Right renal cortex interstitium (tissue), 3 donors: Measurements from ENCODE around the gene CRIM1. TPM values are rescaled to one million over a fixed set of nuclear protein-coding genes. Genes with fewer than 3 reads are reported as not detected.

Experiments
- DNase-seq, 3 donors: peaks; one replicate each; pipeline ENCODE4 v3.0.0-alpha.2; 2013; ENCODE audit warnings: low read depth in 3 of 3, low spot score in 2 of 3
- polyA plus RNA-seq, 3 donors: library from polyadenylated mRNA; unstranded; fragments of 120-200 nt; gene quantifications; one replicate each; pipeline ENCODE4 v1.2.1, GENCODE V29; 2013; ENCODE audit not compliant: insufficient read length in 3 of 3

CRIM1 gene
- polyA plus RNA-seq, 3 donors = 91.7 to 97.3 (median 95.7) TPM

DNA sequence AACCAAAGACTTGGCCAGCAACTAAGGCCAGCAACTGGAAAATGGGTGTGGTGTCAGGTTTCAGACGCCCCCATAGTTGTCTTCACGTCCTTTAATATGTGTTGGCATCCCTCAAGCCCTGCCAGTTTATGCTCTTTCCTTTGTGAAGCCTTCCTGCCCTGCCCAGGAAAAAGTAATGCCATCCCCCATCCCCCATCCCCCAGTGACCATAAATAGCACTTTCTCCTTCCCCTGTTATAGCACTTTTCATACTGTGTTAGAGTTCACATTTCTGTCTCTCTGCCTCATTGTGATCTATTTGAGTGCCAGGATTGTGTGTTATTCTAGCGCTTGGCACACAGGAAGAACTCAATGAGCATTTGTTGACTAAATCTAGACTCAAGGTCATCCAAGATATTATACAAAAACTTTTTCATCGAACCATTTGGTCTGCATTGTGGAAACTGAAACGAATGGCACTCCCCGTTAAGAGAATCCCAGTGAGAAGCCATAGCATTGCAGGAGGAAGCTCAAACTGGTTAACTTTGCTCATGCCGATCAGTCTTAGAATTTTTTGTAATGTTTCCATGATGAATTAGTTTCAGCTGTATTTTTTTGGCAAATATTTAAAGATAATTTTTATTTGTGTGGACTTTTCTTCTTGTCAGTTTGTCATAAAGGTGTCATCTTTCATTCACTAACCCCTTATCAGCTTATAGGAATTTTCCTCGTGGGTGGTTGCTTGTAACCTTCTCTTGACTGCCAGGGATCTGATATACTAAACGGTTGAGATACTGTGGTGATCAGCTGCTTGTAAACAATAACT, 15.7 kb downstream of the CRIM1 start:
- no peak for DNase-seq

DNA sequence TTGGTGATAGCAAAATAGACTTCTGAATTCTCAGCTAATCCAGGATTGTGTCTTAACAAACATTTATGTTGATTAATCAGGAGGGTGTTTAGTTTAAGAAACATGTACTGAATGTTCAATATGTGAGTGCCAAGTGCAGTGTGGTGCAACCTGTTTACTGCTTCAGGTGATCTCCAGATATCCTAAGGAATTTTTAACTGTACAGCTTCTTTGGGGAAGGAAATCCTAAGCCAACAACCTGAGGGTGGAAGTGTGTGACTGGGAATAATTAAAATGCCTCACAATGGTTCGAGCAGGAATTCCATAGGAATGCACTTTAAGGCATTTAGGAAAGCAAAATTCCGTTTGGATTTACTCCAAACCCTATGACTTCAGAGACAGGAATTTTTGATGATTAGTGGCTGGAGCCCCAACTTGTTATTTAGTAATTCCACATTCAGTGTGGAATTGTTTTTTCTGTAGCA, 16.4 kb downstream of the CRIM1 start:
- DNase-seq = no peak

DNA sequence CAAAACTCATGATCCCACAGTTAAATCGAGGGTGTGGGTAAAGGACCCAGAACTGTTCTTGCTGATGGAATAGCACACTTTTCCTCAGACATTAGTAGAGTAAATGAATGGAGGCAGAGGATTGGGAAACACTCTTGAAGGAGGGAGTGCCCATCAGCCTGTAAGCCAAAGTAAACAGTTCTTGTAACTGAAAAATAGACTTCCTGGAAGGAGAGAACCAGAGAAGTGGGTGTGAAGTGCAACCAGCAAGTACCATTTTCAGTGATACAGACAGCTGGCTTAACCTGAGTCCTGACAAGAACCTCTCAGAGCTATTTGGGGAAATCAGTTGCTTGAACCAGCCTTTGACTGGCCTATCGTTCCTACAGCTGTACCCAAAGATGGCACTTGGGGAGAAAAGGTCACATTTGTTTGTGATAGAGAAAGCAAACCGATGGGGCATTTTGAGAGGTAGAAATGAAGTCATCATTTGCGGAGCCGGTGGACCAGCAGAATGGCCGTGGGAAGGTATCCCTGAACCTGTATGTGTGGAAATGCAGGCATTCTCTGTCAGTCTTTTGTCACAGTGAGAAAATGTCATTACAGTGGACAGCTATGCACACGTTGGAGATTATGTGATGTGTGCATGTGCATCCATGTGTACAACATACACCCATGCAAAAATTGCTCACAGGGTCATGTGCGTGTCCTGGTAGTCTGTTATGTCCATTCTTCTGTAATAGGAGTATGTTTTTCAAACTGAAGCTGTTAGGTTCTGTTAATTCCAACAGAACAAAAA, 17.8 kb downstream of the CRIM1 start:
- no peak for DNase-seq

DNA sequence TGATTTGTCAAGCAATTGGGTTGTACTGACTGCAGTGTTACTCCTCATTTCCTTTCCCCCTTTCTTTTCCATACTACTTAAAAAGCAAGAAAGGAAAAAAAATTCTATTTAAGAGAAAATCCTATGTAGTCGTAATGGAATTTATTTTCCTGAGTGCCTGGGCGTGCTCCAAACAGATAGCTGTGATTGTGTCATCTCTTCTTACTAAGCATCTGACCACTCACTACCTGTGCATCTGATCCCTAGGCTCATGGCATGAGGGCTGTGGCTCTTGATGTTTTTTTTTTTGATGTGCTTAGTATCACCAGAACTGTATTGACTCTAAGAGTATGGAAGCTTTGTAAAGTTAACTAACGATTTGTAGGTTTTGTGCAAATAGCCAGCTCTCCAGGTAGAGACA, 19.0 kb downstream of the CRIM1 start:
- no peak for DNase-seq

DNA sequence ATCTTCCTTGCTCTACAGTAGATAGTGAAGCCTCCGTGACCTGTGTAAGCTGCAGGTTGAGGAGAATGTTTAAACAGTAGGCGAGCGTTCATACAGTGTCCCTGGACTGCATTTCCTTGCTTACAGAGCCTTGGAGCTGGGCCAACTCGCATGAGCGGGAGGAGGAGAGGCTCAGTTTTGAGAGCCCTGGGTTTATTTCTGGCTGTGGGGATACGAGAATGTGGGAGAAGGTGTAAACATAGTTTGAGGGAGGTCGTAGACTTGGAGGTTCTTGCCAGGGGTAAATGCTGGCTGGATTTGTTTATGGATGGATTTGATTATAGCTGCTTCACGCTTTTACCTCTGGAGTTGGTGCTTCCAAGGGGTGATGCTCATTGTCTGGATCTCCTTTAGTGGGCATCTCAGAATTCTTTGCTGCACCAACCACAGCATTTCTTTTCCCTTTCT, 20.8 kb downstream of the CRIM1 start:
- DNase-seq = peak in 1 of 3 donors; percentile 47

DNA sequence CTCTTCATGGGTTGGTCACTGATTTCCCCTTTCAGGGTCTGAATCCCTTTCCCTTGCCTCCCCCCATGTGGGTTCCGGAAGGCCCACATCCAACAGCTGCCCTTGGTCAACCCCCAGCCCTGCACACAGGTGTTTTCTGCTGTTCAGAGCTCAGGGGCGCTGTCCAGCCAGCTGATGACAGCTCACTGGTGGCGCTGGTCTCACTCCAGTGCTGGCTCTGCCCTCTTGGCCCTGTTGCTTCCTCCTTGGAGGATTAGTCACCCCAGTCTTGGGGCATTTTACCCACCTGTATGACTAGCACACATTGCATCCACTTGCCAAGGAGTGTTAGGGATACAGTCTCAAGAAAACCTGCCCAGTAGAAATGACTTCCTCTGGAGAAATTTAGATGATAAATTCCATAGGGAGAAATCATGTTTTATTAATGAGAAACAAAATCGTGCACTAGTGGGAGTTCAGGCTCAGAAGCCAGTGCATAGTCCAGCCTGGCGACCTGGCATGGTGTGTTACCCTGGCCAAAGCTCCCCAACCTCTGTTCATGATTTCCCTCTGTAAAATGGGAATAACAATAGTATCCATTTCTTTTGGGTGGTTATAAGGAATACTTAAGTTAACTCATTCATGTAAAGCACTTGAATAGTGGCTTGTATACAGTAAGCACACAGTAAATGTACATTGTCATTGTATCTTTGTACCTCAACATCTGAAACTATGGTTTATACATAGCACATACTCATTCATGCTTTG, 21.6 kb downstream of the CRIM1 start:
- DNase-seq = no peak

DNA sequence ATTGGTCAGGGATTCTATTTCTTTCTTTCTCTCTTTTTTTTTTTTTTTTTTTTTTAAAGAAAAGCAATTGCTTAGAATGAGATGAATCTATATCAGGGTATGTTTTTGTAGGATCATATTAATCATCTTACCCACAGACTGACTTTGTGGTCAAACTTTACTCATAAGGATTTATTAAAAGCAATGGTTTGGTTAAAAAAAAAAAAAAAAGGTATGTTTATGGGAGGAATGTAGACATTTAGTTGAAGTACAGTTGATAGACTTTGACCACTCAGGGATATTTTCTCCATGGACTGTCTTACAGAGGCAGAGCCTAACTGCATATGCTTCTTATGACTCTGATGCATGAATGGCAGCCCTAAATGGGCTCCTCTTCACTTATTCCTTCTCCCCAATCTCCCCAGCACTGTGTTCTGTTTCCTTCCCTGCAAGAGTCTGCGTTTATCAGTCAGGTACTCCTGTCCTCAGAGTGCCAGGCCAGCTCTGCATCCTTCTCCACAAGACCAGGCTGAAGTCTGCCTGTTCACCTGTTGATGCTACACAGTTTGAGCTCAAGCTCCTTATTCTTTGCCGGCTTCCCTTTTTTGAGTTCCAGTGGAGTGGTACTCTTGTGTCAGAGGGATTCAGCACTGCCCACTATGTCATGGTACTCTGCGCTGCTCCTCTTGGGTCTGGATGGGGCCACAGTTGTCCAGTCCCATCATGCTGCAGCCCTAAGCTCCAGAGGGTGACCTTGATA, 24.3 kb downstream of the CRIM1 start:
- DNase-seq = no peak

DNA sequence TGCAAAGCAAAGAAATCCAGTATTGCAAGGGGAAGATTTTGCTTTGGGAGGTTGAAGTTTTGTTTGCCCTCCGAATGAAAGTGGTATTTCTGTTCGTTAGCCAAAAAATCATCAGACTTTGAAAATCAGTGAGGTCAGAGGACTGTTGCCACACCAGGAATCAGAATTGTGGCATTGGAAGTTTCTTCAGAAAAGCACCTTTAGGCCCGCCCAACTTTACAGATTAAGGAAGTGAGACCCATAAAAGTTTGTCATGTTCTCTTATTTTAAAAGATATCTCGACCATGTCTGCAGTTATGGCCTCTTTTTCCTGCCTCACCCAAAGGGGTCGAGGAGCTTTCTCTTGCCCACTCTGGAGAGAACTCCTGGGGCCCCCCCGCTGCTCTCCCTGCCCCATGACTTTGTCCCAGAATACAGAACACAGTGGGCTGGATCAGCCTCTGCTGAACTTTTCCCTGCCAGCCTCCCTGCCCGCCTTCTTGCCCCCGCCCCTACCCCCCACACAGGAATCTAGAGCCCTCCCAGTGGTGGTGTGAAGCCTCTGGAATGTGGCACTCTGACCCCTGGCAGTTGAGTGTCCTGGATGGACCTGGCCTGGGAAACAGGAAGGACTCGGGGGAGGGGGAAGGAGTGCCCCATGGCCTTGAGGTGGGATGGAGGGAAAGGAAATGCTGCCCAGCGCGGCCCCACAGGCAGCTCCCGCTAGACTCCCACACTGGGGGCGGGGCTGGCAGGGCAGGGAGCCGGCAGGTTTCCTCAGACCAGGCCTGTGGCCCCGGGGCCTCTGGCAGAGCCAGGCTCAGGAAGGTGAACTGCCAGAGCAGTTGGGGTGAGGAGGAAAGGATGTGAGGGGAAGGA, 25.3 kb downstream of the CRIM1 start:
- no peak for DNase-seq

DNA sequence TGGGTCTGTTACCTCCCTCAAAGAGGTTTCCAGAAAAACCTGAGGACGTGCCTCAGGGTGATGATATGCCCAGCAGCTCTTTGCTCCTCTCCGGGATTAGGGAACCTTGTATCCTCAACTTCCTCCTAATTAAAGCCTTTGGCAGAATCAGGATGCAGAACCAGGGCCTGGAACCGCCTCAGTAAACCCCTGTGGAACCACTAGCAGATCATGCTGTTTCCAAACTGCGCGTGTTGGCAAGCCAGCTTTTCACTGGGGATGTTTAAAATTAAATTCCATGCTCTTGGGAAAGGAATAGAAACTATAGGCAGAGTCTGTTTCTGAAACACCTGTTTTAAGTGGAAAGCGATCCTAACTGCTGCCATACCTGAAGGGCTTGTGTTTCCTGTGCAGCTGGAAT, 26.4 kb downstream of the CRIM1 start:
- DNase-seq = no peak

DNA sequence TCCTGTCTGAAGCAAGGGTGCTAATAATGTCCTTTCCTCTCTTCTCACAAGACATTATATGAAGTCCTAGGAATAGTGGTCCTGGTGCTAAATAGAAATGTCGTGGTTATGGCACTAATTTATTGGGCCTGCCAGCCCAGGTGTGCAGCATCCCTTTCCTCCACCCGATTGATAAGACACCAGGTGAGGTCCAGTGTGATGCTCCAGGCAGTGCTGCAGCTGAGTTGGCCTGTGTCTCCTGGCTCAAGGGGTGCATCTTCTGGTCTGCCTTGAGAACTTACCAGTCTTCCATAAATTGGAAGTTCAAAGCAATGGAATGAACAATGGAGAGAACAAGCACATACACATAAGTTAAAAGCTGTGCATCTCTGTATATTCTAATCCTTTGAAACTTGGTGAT, 26.9 kb downstream of the CRIM1 start:
- no peak for DNase-seq

DNA sequence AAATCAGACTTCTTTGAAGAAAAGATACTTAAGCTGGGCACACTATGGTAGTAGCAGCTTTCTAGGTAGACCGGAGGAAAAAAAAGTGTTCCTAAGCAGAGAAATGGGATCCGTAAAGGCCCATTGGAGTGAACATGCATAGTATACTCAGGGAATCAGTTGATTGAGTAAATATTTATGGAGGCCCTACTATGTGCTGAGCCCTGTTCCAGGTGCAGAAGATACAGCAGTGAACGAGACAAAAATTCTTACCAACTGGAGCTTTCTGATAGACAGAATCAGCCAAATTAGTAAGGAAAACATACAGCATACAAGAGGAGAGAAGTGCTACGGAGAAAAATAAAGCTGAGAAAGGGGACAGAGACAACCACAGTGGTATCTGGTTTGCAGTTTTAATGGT, 28.1 kb downstream of the CRIM1 start:
- DNase-seq = no peak

DNA sequence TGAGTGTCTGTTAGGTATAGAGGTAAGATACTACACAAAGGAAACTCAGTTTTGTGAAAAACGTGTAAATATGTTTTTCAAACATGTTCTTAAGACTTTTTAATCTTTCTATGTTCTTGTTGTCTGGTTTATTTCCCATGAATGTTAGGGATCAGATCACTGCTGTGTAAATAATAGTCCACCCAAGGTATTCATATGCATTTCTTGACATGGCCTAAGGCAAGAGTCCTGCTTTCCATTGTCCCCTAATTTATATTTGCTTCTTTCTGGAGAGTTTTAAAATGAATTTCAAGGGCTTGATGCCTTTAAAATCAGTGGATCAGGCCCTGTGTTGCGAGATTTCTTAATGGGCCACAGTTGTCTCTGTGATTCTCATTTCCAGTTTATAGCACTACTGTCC, 28.9 kb downstream of the CRIM1 start:
- no peak for DNase-seq

DNA sequence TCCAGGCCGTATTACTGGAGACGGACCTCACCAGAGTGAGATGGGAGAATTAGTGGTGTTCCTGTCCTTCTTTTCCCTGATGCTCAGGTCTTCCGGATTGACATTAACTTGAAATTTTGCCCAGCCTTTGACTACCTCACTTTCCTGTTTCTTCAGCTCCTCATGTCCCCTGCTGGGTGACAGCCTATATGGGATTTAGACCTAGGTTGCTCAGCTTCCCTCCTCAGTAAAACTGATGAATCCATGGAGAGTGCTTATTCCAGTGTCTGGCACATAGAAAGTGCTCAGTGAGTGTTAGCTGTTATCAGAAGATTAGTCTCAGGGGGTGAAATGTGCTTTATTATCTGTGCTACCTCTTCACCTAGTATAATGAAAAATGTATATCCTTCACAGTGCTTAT, 30.0 kb downstream of the CRIM1 start:
- DNase-seq = no peak

DNA sequence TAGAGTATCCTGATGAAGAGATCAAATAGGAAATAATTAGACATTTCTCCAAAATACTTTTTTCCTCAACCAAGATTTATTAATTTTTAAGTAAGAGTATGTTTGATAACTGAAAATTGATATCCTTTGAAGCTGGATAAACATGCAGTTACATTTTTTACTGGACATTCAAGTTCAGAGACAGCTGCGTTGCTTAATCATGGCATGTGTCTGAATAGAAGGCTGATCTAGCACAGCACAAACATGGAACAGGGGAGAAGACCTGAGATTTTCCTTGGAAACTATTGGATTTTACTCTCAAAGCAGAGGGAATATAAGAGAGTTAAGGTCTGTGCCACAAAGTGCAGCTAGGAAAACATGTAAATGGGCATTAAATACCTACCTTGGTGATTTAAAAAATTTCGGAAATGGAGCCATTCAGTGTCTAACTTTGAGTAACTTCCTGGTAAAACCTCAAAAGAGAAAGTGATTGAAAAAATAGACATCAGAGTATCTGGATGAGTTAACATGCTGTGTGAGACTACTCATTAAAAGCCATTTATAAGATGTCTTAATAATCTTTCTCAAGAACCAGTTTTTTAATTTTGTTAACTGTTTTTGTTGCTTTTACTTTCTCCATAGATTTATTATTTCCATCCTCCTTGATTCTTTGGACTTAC, 31.8 kb downstream of the CRIM1 start:
- no peak for DNase-seq

DNA sequence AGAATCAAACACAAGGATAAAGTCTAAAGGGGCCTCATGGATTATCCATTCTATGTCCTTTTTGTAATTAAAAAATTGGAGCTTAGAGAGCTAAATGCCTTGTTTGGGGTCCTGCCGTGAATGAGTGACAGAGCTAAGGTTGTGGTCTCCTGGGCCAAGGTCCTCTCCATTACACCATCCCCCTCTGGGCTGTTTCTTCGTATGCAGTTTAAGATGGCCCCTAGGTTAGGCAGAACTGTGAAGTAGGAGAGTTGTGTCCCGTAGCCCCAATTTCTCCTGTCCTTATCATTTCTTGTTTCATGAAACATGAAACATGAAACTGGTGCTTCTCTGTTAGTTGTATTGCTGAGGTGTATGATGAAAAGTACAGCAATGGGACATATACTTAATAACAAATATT, 32.9 kb downstream of the CRIM1 start:
- DNase-seq = no peak

DNA sequence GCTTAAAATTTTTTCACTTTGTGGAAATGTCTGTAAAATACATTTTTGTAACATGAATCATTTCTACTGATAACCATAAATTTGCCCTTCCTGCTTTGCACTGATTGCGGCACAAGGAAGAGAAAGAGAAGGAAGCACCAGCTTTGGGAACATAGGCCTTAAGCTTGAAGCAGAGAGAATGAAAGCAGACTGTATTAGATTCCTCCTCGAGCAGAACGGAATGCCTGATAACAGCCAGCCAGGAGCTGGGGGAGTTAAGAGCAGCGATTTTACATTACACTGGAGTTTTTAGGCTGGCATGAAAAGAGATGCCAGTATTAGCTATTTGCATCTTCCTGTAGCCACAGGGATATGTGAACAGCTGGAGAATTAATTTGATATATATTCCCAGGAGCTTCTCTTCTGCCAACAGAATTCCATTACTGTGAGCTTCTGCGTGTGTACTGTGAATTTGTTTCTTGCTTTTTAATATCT, 33.5 kb downstream of the CRIM1 start:
- DNase-seq = no peak

DNA sequence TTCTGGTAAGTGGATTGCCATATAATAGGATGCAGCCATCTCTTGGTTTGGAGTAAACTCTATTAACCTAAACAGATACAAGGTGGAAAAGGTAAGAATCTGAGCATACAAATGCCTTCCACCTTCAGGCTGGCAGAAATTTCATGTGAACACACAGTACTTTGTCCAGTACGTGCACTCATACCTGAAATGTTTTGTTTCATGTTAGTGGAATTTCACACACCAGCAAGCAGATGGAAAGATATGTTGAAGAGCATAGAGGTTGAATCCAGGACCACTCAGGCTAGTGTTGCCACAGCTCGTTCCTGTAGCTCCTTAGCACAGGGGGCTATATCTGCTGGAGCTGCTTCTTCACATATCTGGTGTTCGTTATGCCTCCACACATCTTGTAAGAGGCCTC, 34.0 kb downstream of the CRIM1 start:
- no peak for DNase-seq

DNA sequence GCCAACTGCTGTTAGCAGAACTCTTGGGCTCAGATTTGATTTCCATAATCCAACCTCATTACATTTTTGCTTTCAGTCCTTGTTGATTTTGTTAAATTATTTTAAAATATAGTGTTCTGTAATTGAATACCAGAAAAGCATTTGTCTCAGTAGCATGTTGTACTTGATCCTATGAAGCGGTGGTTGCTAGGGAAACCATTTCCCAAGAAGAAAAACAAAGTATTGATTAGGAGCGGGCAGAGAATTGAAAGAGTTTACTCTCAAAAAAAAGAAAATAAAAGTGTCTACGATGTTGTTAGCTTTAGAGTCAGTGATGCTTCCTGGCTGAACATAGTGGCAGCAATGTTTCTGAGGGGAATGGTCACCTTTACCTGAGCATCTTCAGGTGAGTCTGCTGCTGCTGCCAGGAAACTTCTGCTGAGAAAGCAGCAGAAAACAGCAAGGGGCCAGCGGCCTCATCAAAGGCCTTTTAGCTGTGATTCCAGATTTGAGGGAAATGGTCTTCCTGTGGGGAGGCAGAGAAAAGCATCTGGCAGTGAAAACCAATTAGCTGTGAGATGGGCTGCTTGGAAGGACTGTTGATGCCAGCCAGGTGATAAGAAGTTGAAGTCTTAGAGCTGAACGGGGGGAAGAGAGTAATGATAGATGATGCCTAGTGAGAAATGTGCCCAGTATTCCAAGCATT, 37.1 kb downstream of the CRIM1 start:
- no peak for DNase-seq
